ENCODE data around the gene NME1. TPM values are rescaled to one million over a fixed set of nuclear protein-coding genes. Genes with fewer than 3 reads are reported as not detected.
"Not testable (repeated sequence)": the region's sequence is repeated elsewhere in the genome, so short reads cannot be mapped to it uniquely, and the experiment has no call there.

NME1 gene
- 18.8 TPM for total RNA-seq
- long read RNA-seq, transcript NME1-203 (5 exons, 940 nt) = major isoform, 11 of 16 reads
- long read RNA-seq, partial matches to known transcripts = 4 of 16 reads
- long read RNA-seq, other reads (novel, unspliced or antisense) = 1 of 16 reads

- intact Hi-C loops (cut with DNase I) = loop anchor here (1.0 to 10.0 kb wide), 5 partner anchors 13 to 439 kb away; partner anchors contain the start of genes LUC7L3, NME2 and TOB1
- ATAC-seq (peak; percentile 98), DNase-seq (ENCODE audit: missing footprints) (peak; percentile 98)
Observed at GRCh38 chr17:51153210-51154072, at the start of gene NME1. NME1 (plus strand) TSS chr17:51153559; CDS start chr17:51155655, 2,096 bp downstream.

- ATAC-seq (no peak), DNase-seq (ENCODE audit: missing footprints) (no peak)
- intact Hi-C loops (cut with DNase I) = no loop called here
Observed at GRCh38 chr17:51107778-51108177, 45.6 kb upstream of the NME1 start.

GRCh38 chr17:51112303-51113222 is 40.8 kb upstream of the NME1 start:
- peak; percentile 95 for ATAC-seq
- DNase-seq (ENCODE audit: missing footprints) = peak; percentile 82
- intact Hi-C loops (cut with DNase I) = not testable (repeated sequence)

- ATAC-seq = no peak
- intact Hi-C loops (cut with DNase I) = no loop called here
- DNase-seq (ENCODE audit: missing footprints) = no peak
Observed at GRCh38 chr17:51115179-51115578, 38.2 kb upstream of the NME1 start.

- ATAC-seq = no peak
- intact Hi-C loops (cut with DNase I) = no loop called here
Observed at GRCh38 chr17:51118330-51119195, 34.8 kb upstream of the NME1 start.

GRCh38 chr17:51119415-51120356 is 33.7 kb upstream of the NME1 start:
- peak; percentile 17 for ATAC-seq
- intact Hi-C loops (cut with DNase I) = no loop called here
- DNase-seq (ENCODE audit: missing footprints) = peak; percentile 86

More at GRCh38 chr17:51118330-51119195, 34.8 kb upstream of the NME1 start:
- no peak for DNase-seq (ENCODE audit: missing footprints)

- intact Hi-C loops (cut with DNase I) = no loop called here
- ATAC-seq = peak; percentile 8
- DNase-seq (ENCODE audit: missing footprints) = no peak
Observed at GRCh38 chr17:51120357-51120738, 33.0 kb upstream of the NME1 start.

- intact Hi-C loops (cut with DNase I) = loop anchor here (1.0 kb wide), 2 partner anchors 32 to 45 kb away; partner anchors contain the start of genes NME1 and NME2
- ATAC-seq (peak; percentile 90), DNase-seq (ENCODE audit: missing footprints) (peak; percentile 97)
Observed at GRCh38 chr17:51120739-51121619, 32.4 kb upstream of the NME1 start, which contains the start of gene SPAG9. SPAG9 (minus strand) TSS chr17:51120868; CDS start chr17:51120656, 212 bp downstream.

- intact Hi-C loops (cut with DNase I) = loop anchor here (1.0 kb wide), 2 partner anchors 31 to 44 kb away; partner anchors contain the start of genes NME1 and NME2
- ATAC-seq (peak; percentile 85), DNase-seq (ENCODE audit: missing footprints) (peak; percentile 92)
Observed at GRCh38 chr17:51121620-51122472, 31.5 kb upstream of the NME1 start.

- DNase-seq (ENCODE audit: missing footprints); intact Hi-C loops (cut with DNase I); ATAC-seq: not testable (repeated sequence)
Observed at GRCh38 chr17:51122473-51123115, 30.8 kb upstream of the NME1 start.

- ATAC-seq (no peak), DNase-seq (ENCODE audit: missing footprints) (no peak)
- intact Hi-C loops (cut with DNase I) = no loop called here
Observed at GRCh38 chr17:51124640-51125503, 28.5 kb upstream of the NME1 start.

GRCh38 chr17:51128076-51128475 is 25.3 kb upstream of the NME1 start:
- DNase-seq (ENCODE audit: missing footprints) (no peak), ATAC-seq (no peak)
- intact Hi-C loops (cut with DNase I) = no loop called here

- intact Hi-C loops (cut with DNase I) = no loop called here
- DNase-seq (ENCODE audit: missing footprints) (no peak), ATAC-seq (peak; percentile 72)
Observed at GRCh38 chr17:51132964-51133319, 20.4 kb upstream of the NME1 start.

GRCh38 chr17:51133365-51133764 is 20.0 kb upstream of the NME1 start:
- DNase-seq (ENCODE audit: missing footprints) = no peak
- intact Hi-C loops (cut with DNase I) = no loop called here
- no peak for ATAC-seq

Measured in Right ventricle myocardium inferior (tissue), 1 donor.